Stimulated activated effector memory CD8-positive, alpha-beta T cell treated with anti-CD3 and anti-CD28 coated beads, Interleukin-12 subunit alpha, Interleukin-12 subunit beta, amount 100 ng/mL, for 72 hours (primary cell): ENCODE measurements around the gene UQCC2.

Source experiments
- ATAC-seq: fragments of 150-1000 bp; cut with Tn5 transposase; 2 replicates; pipeline ENCODE4 v1.10.0; 2021
- DNase-seq, 2 donors: peaks; one replicate each; pipeline ENCODE4 v3.0.0; 2021 to 2022; ENCODE audit warnings: low spot score in 2 of 2
- H3K27ac Mint-ChIP-seq: one replicate; pipeline ENCODE4 v1.8.0; 2022; ENCODE audit warnings: mild to moderate bottlenecking, mixed read lengths
- H3K36me3 Mint-ChIP-seq: one replicate; pipeline ENCODE4 v1.8.0; 2022; ENCODE audit warnings: mild to moderate bottlenecking, mixed read lengths
- H3K4me1 Mint-ChIP-seq: one replicate; pipeline ENCODE4 v1.8.0; 2022; ENCODE audit warnings: mixed read lengths
- H3K4me3 Mint-ChIP-seq: one replicate; pipeline ENCODE4 v1.8.0; 2022; ENCODE audit warnings: mild to moderate bottlenecking, mixed read lengths
- H3K9me3 Mint-ChIP-seq: one replicate; pipeline ENCODE4 v1.8.0; 2022; ENCODE audit warnings: mixed read lengths

Gene UQCC2

DNA sequence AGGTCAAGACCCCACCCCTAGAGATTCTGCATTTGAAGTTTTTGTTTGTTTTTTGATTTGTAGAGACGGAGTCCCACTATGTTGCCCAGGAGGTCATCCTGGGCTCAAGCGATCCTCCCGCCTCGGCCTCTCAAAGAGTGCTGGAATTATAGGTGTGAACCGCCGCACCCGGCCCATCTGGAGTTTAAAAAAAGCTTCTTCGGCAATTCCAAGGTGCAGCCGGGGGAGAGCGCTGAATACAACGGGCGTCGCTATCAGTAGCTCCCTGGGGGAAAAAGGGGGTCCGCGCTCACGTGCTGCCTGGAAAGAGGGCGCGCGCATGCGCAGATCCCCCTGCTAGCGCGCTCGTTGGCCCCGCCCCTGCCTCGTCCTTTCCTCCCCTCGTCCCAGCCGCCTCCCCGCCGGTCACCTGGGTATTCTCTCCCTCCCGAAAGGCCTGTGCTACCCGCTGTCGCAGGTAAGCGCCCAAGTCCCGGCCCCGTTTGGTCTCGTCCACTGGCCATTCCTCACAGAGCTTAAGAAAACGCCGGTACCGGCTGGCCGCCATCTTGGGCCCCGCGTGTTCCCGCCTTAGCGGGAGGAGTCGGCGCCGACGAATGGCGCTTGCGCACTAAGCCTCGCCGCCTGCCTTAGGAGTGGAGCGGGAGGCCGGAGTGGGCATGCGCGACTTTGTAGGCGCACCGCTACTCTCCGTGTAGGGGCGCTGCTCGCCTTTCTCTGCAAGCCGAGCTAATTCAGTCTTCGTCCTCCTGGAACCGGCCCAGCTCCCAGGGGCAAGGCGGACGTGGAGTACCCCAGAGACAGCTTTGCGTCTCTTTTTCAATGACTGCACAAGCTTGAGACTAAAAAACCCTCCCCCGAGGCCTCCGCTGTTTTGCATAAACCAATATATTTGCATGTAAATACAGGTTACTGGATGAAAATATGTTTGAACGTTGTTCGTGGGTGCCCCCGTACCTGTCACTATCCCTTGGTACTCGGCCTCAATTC, at the start of gene UQCC2:
UQCC2 (minus strand) TSS at position 561 of the 990 bp plus-strand sequence; CDS start at position 547, 14 bp downstream.
- H3K27ac Mint-ChIP-seq: peak within 1 kb of the TSS; percentile 99
- peaks cover 32% of the 10 kb centered on the region for H3K4me1 Mint-ChIP-seq
- no peaks in the 10 kb centered on the region for H3K9me3 Mint-ChIP-seq
- peaks cover 47% of the 10 kb centered on the region for H3K36me3 Mint-ChIP-seq
- peak; percentile 96 for ATAC-seq
- peak; percentile 95 to 97 for DNase-seq
- H3K4me3 Mint-ChIP-seq: peak within 1 kb of the TSS; percentile 97

DNA sequence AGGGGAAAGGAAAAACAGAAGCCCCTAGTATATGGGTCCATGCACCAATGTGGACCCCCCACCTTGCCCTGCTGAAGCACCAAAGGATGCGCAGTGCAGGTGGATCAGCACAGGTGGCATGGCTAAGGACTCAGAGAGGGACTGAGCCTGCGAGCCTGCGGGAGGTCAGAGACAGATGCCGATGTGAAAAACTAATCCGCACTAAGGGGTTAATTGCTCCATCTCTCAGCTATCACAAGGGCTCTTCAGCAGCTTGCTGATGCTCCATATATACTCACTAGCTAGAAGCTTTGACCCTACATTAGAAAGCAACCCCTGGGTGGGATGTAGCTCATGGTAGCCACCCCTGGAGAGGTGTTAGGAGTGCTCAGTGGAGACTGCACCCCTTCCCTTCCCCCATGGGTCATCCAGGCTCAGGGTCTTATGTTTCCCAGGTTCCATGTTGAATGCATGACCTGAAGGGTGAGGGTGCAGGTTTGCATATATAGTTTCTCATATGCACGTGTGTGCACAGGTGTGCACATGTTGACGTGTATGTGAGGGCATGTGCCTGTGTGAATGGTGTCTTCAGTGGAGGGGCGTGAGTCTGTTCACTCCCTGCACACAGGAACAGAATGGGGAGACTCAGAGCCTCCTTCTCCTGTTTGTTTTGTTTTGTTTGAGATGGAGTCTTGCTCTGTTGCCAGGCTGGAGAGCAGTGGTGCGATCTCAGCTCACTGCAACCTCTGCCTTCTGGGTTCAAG, 48.6 kb upstream of the UQCC2 start:
- H3K4me1 Mint-ChIP-seq: no peaks in the 10 kb centered on the region
- peak overlapping the region; percentile 38 for H3K27ac Mint-ChIP-seq
- ATAC-seq (no peak), DNase-seq (no peak)
- no peaks in the 10 kb centered on the region for H3K9me3 Mint-ChIP-seq
- no peaks in the 10 kb centered on the region for H3K36me3 Mint-ChIP-seq
- no peak overlapping the region for H3K4me3 Mint-ChIP-seq

- no peak overlapping the region for H3K4me3 Mint-ChIP-seq
- ATAC-seq (no peak), DNase-seq (no peak)
- no peaks in the 10 kb centered on the region for H3K9me3 Mint-ChIP-seq
- no peaks in the 10 kb centered on the region for H3K36me3 Mint-ChIP-seq
- H3K27ac Mint-ChIP-seq: no peak overlapping the region
- H3K4me1 Mint-ChIP-seq: no peaks in the 10 kb centered on the region
These were observed 47.3 kb upstream of the UQCC2 start for GRCh38 chr6:33758815-33759216.

- Mint-ChIP-seq H3K36me3 (no peaks in the 10 kb centered on the region), H3K9me3 (no peaks in the 10 kb centered on the region), H3K4me3 (no peak overlapping the region), H3K4me1 (no peaks in the 10 kb centered on the region), H3K27ac (no peak overlapping the region)
- ATAC-seq (no peak), DNase-seq (no peak)
These were observed 46.4 kb upstream of the UQCC2 start for GRCh38 chr6:33757906-33758305.

DNA sequence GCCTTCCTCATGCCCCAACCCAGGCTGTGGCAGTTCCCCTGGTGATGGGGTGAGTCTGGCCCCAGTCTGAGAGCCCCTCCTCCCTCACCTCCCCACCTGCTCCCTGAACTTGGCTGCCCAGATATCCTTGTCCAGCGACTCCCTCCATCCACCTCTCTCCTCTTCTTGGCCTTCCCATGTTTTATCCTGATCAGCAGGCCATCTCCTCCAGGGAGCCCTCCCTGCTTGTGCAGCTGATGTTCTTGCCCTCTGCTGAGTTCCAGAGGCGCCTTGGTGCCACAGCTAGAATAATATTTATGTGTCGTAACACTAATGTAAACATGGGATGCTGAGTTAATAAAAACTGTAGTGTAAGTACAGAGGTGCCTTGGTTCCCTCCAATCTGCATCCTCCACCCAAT, 45.6 kb upstream of the UQCC2 start:
- no peak for ATAC-seq
- Mint-ChIP-seq H3K4me1 (no peaks in the 10 kb centered on the region), H3K27ac (no peak overlapping the region), H3K4me3 (no peak overlapping the region), H3K9me3 (no peaks in the 10 kb centered on the region), H3K36me3 (no peaks in the 10 kb centered on the region)
- no peak for DNase-seq

GRCh38 chr6:33756211-33756954, 44.9 kb upstream of the UQCC2 start:
- H3K27ac Mint-ChIP-seq: no peak overlapping the region
- no peaks in the 10 kb centered on the region for H3K4me1 Mint-ChIP-seq
- DNase-seq: no peak
- no peak overlapping the region for H3K4me3 Mint-ChIP-seq
- H3K36me3 Mint-ChIP-seq: no peaks in the 10 kb centered on the region
- ATAC-seq: no peak
- no peaks in the 10 kb centered on the region for H3K9me3 Mint-ChIP-seq

DNA sequence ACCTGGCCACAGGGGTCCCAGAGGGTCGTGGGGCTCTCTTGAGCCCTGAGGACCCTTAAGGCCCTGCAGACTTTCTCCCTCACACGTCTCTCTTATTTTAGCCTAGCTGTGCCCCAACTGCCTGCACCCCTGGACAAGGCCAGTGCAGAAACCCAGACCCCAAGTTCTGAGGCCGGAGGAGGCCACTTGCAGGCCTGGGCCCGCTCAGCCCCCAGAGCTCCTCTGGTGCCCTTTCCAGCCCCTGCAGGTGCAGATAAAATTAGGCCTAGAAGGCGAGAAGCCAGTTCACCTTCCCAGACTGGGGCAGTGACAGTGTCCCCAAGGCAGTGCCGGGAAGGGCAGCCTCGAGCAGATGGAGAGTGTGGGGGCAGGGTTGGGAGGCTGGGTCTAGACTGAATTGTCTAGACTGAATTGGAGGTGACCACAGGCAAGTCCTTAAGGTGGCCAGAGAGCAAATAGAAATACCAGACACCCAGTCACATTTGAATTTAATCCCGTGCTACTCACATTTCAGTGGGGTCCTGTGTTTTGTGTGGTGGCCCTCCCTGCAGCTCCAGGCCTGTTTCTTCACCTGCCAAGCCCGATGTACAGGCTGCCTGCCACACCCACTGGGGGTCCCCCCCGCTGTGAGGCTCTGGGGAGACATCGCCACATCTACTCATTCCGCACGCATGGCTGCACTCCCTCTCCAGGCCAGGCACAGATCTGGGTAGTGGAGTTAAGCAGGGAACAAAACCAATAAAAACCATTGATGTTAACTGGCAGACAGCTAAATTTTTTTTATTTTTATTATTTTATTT, 43.8 kb upstream of the UQCC2 start:
- no peak overlapping the region for H3K4me3 Mint-ChIP-seq
- H3K36me3 Mint-ChIP-seq: no peaks in the 10 kb centered on the region
- ATAC-seq: no peak
- no peaks in the 10 kb centered on the region for H3K9me3 Mint-ChIP-seq
- DNase-seq: no peak
- no peak overlapping the region for H3K27ac Mint-ChIP-seq
- no peaks in the 10 kb centered on the region for H3K4me1 Mint-ChIP-seq

GRCh38 chr6:33754222-33754621, 42.7 kb upstream of the UQCC2 start:
- Mint-ChIP-seq H3K4me1 (no peaks in the 10 kb centered on the region), H3K9me3 (no peaks in the 10 kb centered on the region), H3K4me3 (no peak overlapping the region), H3K27ac (no peak overlapping the region), H3K36me3 (no peaks in the 10 kb centered on the region)
- ATAC-seq (no peak), DNase-seq (no peak)

GRCh38 chr6:33752646-33753015, 41.1 kb upstream of the UQCC2 start:
- DNase-seq (no peak), ATAC-seq (no peak)
- Mint-ChIP-seq H3K9me3 (no peaks in the 10 kb centered on the region), H3K4me1 (no peaks in the 10 kb centered on the region), H3K27ac (no peak overlapping the region), H3K36me3 (no peaks in the 10 kb centered on the region), H3K4me3 (no peak overlapping the region)

GRCh38 chr6:33751771-33752645, 40.5 kb upstream of the UQCC2 start:
- DNase-seq: no peak
- no peaks in the 10 kb centered on the region for H3K9me3 Mint-ChIP-seq
- H3K27ac Mint-ChIP-seq: no peak overlapping the region
- no peaks in the 10 kb centered on the region for H3K4me1 Mint-ChIP-seq
- H3K36me3 Mint-ChIP-seq: no peaks in the 10 kb centered on the region
- ATAC-seq: no peak
- H3K4me3 Mint-ChIP-seq: no peak overlapping the region

- H3K9me3 Mint-ChIP-seq: no peaks in the 10 kb centered on the region
- ATAC-seq: no peak
- H3K27ac Mint-ChIP-seq: no peak overlapping the region
- H3K36me3 Mint-ChIP-seq: no peaks in the 10 kb centered on the region
- H3K4me1 Mint-ChIP-seq: no peaks in the 10 kb centered on the region
- no peak for DNase-seq
- H3K4me3 Mint-ChIP-seq: no peak overlapping the region
These were observed 38.9 kb upstream of the UQCC2 start for GRCh38 chr6:33750244-33750991.

DNA sequence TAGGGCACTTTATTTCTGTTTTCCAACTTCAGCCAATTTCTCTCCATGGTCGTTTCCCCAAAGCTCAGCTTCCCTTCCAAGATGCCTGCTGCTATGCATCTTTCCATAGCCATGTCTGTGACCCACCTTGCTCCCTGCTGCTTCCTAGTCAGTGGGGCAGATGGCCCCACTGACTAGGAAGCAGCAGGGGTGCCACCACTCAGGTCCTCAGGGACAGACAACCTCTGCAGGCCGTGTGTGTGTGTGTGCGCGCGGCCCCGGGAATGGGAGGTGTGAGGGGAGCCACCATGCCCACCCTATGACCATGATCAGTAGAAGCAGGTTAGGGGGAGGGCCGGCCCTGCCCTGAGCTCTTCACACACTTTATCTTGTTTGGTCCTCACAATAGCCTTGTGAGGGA, 37.9 kb upstream of the UQCC2 start:
- DNase-seq: no peak
- H3K4me1 Mint-ChIP-seq: peaks cover 1% of the 10 kb centered on the region
- H3K4me3 Mint-ChIP-seq: no peak overlapping the region

DNA sequence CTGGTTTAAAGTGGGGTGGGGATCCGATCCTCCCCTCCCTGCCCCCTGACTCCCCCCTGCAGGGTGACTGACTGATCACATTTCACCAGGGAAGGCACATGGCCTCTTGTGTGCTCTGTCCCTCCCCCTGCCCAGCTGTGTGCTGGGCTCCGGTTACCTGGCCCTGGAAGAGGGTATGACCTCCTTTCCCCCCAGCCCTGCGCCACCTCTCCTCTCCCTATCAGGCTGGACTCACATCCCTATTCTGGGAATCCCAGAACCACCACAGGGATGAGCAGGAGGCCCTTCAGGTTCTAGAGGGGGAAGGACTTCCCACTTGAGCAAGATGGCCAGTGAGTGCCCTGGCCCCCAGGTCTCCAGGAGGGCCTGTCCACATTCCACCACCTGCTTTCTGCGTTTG, 37.3 kb upstream of the UQCC2 start:
- Mint-ChIP-seq H3K9me3 (no peaks in the 10 kb centered on the region), H3K27ac (no peak overlapping the region), H3K4me1 (peaks cover 6% of the 10 kb centered on the region), H3K4me3 (no peak overlapping the region), H3K36me3 (no peaks in the 10 kb centered on the region)
- no peak for DNase-seq
- ATAC-seq: no peak

More for the DNA sequence above, 37.9 kb upstream of the UQCC2 start:
- H3K36me3 Mint-ChIP-seq: no peaks in the 10 kb centered on the region
- ATAC-seq: no peak
- no peak overlapping the region for H3K27ac Mint-ChIP-seq
- no peaks in the 10 kb centered on the region for H3K9me3 Mint-ChIP-seq
